Activated CD4-positive, alpha-beta memory T cell treated with anti-CD3 and anti-CD28 coated beads for 36 hours (primary cell): ENCODE data around the gene CD3G. TPM values are rescaled to one million over a fixed set of nuclear protein-coding genes. Genes with fewer than 3 reads are reported as not detected.
"Not testable (repeated sequence)": the region's sequence is repeated elsewhere in the genome, so short reads cannot be mapped to it uniquely, and the experiment has no call there.

Source experiments
- CTCF ChIA-PET: fragments of 350-600 bp; sonication (Branson Sonifier 250); formaldehyde crosslinking; loops from one replicate; lab custom pipeline; 2021; ENCODE audit warnings: antibody characterized with exemption, inconsistent platforms; lab: Charles Lee
- POLR2A ChIA-PET: fragments of 350-600 bp; sonication (Branson Sonifier 250); formaldehyde crosslinking; loops from one replicate; lab custom pipeline; 2021; ENCODE audit warnings: antibody characterized with exemption; lab: Charles Lee
- DNase-seq: peaks from one replicate; pipeline ENCODE4 v3.0.0-alpha.2; 2020
- H3K27ac Mint-ChIP-seq: one replicate; pipeline ENCODE4 v1.8.0; 2021; ENCODE audit warnings: mixed read lengths
- H3K27me3 Mint-ChIP-seq: one replicate; pipeline ENCODE4 v1.8.0; 2021; ENCODE audit warnings: mixed read lengths
- H3K36me3 Mint-ChIP-seq: one replicate; pipeline ENCODE4 v1.8.0; 2021; ENCODE audit warnings: mixed read lengths
- H3K4me1 Mint-ChIP-seq: one replicate; pipeline ENCODE4 v1.8.0; 2021; ENCODE audit warnings: low read depth, mixed read lengths
- H3K4me3 Mint-ChIP-seq: one replicate; pipeline ENCODE4 v1.8.0; 2021; ENCODE audit warnings: mild to moderate bottlenecking, mixed read lengths
- H3K9me3 Mint-ChIP-seq: one replicate; pipeline ENCODE4 v1.8.0; 2021; ENCODE audit warnings: mixed read lengths
- intact Hi-C: fragments of 100-400 bp; cut with micrococcal nuclease; formaldehyde crosslinking; loops from one replicate; pipeline ENCODE4 v1.15.1; 2023
- total RNA-seq, 2 experiments: library from RNA; stranded (reverse); gene quantifications; one replicate each; pipeline ENCODE4 v1.2.3, GENCODE V29; 2021

The CD3G gene
- 100 to 1,000 TPM; 137 to 138 TPM for total RNA-seq

- POLR2A ChIA-PET: interaction anchor here (0.6 kb wide), 2 partner anchors 107 to 145 kb away, joined by 3 read pairs; no protein-coding TSS in a partner anchor
- Mint-ChIP-seq H3K27me3 (no peaks in the 10 kb centered on the region), H3K27ac (peak within 1 kb of the TSS; percentile 98), H3K4me3 (peak within 1 kb of the TSS; percentile 82), H3K4me1 (peaks cover 52% of the 10 kb centered on the region), H3K36me3 (peaks cover 47% of the 10 kb centered on the region), H3K9me3 (no peaks in the 10 kb centered on the region)
- intact Hi-C loops: loop anchor here (1.0 to 5.0 kb wide), 7 partner anchors 9 to 197 kb away; partner anchors contain the start of gene UBE4A
- CTCF ChIA-PET: interaction anchor here (0.7 to 5.1 kb wide), 5 partner anchors 9 to 146 kb away, joined by 3 to 34 read pairs (median 16); partner anchors contain the start of gene CD3E
- DNase-seq: peak; percentile 81
These were observed at the start of gene CD3G for GRCh38 chr11:118343981-118344515. CD3G (plus strand) TSS chr11:118344344; CDS start chr11:118344424, 80 bp downstream.

DNA sequence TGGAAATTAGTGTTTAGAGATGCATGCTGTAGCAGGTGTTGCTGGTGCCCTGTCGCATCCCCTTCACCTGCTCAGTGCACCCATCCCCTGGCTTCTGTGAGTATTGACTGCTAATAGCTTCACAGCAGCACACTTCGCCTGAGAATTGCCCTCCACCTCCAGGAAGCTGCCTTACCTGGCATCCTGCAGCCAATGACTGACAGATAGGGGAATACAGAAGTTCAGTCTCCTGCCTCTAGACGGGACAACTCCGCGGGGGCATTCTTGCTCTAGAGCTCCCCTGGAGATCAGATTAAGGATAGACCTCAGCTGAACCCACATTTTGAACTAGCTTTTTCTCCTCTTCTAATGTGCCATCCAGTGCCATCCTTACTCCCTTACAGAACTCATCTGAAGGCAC lies 48.9 kb upstream of the CD3G start:
- peaks cover 20% of the 10 kb centered on the region for H3K4me1 Mint-ChIP-seq
- ChIA-PET CTCF (interaction anchor here (0.6 to 2.5 kb wide), 66 partner anchors 8 to 488 kb away, joined by 3 to 67 read pairs (median 4); partner anchors contain the start of genes CD3D, CD3E, CD3G and JAML), POLR2A (interaction anchor here (1.1 to 1.9 kb wide), 5 partner anchors 10 to 97 kb away, joined by 3 to 11 read pairs (median 4); partner anchors contain the start of genes CD3E and MPZL3)
- peak overlapping the region; percentile 61 for H3K27ac Mint-ChIP-seq
- no peaks in the 10 kb centered on the region for H3K36me3 Mint-ChIP-seq
- no peaks in the 10 kb centered on the region for H3K27me3 Mint-ChIP-seq
- intact Hi-C loops: loop anchor here (5.0 kb wide), 1 partner anchor 192 kb away; no protein-coding TSS in a partner anchor
- no peak overlapping the region for H3K4me3 Mint-ChIP-seq
- DNase-seq: no peak
- H3K9me3 Mint-ChIP-seq: no peaks in the 10 kb centered on the region

DNA sequence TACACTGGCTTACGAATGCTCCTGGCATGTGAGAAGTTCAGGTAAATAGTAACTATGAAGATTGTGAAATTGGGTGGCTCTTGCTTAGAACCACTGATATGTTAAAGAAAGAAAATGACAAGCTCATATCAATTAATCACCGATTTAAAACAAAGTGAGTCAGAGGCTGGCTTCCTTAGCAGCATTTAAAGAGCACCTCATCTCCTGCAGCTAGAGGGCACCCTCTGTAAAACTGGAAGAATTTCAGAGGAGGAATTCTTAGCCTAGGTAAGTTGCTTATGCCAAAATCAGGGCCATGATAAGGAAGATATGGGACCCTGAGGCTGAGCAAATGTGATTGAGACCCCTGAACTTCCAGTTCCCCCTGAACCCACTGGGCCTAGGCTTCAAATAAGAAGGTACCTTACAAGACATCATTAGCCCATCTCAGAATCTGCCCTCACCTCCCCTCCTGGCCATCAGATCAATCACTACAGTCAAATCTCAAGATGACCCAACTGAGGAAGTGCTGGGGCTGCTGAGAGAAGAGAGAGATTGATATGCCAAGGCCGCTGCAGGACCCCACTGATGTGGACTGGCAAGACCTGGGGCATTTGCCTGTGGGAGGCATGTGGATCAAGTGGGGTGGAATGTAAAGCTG lies 48.2 kb upstream of the CD3G start:
- Mint-ChIP-seq H3K36me3 (no peaks in the 10 kb centered on the region), H3K27ac (peak overlapping the region; percentile 61), H3K27me3 (no peaks in the 10 kb centered on the region), H3K9me3 (no peaks in the 10 kb centered on the region), H3K4me1 (peaks cover 17% of the 10 kb centered on the region), H3K4me3 (peak overlapping the region; percentile 22)
- DNase-seq: peak; percentile 63
- intact Hi-C loops: loop anchor here (1.0 to 5.0 kb wide), 2 partner anchors 191 to 270 kb away; no protein-coding TSS in a partner anchor
- CTCF ChIA-PET: interaction anchor here (0.6 to 2.5 kb wide), 67 partner anchors 9 to 489 kb away, joined by 3 to 67 read pairs (median 4); partner anchors contain the start of genes CD3D, CD3E, CD3G and JAML
- POLR2A ChIA-PET: interaction anchor here (1.1 to 1.9 kb wide), 5 partner anchors 9 to 97 kb away, joined by 3 to 11 read pairs (median 4); partner anchors contain the start of genes CD3E and MPZL3

DNA sequence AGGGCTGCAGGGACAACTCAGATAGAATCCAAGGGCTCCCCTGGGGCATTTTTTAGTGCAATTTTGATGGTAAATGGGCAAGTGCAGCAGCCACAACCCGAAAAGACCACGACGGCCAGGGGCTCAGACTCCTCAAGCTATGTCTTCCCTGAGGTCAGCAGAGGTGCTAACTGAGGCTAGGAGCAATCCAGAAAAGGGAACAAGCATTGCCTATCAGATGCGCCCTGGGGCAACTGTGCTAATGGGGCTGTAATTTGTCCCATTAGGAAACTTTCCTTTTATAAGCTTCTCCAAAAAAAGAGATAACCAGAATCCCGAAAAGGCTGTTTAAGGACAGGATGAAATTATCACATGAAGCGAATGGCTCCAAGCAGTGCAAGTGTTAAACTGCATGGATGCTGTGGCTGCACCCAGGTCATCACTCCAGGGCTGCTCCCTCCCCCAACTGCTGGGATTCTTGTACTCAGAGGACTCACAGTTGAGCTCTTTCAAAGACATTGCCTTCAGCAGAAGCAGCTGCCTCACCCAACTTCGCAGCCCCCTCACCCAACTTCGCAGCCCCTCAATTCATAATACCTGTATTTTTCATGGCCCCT lies 42.4 kb upstream of the CD3G start:
- Mint-ChIP-seq H3K36me3 (peaks cover 15% of the 10 kb centered on the region), H3K27ac (peak overlapping the region; percentile 10)

DNA sequence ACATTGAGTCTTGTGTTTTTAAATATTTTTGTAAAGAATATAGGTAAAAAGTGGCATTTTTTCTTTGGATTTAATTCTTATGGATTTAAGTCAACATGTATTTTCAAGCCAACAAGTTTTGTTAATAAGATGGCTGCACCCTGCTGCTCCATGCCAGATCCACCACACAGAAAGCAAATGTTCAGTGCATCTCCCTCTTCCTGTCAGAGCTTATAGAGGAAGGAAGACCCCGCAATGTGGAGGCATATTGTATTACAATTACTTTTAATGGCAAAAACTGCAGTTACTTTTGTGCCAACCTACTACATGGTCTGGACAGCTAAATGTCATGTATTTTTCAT lies 39.9 kb upstream of the CD3G start:
- Mint-ChIP-seq H3K27ac (peak overlapping the region; percentile 100), H3K36me3 (peaks cover 40% of the 10 kb centered on the region), H3K27me3 (no peaks in the 10 kb centered on the region), H3K4me1 (peaks cover 61% of the 10 kb centered on the region), H3K4me3 (peak overlapping the region; percentile 100), H3K9me3 (no peaks in the 10 kb centered on the region)
- CTCF ChIA-PET: interaction anchor here (1.2 to 8.8 kb wide), 7 partner anchors 8 to 106 kb away, joined by 3 to 67 read pairs (median 10); partner anchors contain the start of genes CD3D and CD3G
- intact Hi-C loops: loop anchor here (1.0 to 2.0 kb wide), 3 partner anchors 63 to 694 kb away; partner anchors contain the start of genes CENATAC and KMT2A
- no peak for DNase-seq
- POLR2A ChIA-PET: interaction anchor here (1.0 to 2.6 kb wide), 7 partner anchors 8 to 106 kb away, joined by 3 to 17 read pairs (median 5); no protein-coding TSS in a partner anchor

More for the DNA sequence above, 42.4 kb upstream of the CD3G start:
- peaks cover 36% of the 10 kb centered on the region for H3K4me1 Mint-ChIP-seq
- POLR2A ChIA-PET: no interaction called here
- CTCF ChIA-PET: interaction anchor here (0.6 to 1.8 kb wide), 3 partner anchors 11 to 65 kb away, joined by 3 to 5 read pairs (median 3); no protein-coding TSS in a partner anchor
- H3K27me3 Mint-ChIP-seq: no peaks in the 10 kb centered on the region
- DNase-seq: no peak
- H3K9me3 Mint-ChIP-seq: no peaks in the 10 kb centered on the region
- H3K4me3 Mint-ChIP-seq: no peak overlapping the region
- intact Hi-C loops: no loop called here

DNA sequence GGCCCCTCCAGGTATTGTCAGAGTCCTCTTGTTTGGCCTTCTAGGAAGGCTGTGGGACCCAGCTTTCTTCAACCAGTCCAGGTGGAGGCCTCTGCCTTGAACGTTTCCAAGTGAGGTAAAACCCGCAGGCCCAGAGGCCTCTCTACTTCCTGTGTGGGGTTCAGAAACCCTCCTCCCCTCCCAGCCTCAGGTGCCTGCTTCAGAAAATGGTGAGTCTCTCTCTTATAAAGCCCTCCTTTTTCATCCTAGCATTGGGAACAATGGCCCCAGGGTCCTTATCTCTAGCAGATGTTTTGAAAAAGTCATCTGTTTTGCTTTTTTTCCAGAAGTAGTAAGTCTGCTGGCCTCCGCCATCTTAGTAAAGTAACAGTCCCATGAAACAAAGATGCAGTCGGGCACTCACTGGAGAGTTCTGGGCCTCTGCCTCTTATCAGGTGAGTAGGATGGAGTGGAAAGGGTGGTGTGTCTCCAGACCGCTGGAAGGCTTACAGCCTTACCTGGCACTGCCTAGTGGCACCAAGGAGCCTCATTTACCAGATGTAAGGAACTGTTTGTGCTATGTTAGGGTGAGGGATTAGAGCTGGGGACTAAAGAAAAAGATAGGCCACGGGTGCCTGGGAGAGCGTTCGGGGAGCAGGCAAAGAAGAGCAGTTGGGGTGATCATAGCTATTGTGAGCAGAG lies 39.4 kb upstream of the CD3G start, which contains the start of gene CD3E:
Gene CD3E, plus strand, starts transcription at position 163 of the 681 bp plus-strand sequence. Its CDS starts 223 bp downstream, at position 386.
- H3K36me3 Mint-ChIP-seq: peaks cover 45% of the 10 kb centered on the region
- CTCF ChIA-PET: interaction anchor here (1.2 to 8.8 kb wide), 7 partner anchors 9 to 106 kb away, joined by 3 to 67 read pairs (median 10); partner anchors contain the start of genes CD3D and CD3G
- peak within 1 kb of the TSS; percentile 100 for H3K27ac Mint-ChIP-seq
- H3K4me1 Mint-ChIP-seq: peaks cover 66% of the 10 kb centered on the region
- peak; percentile 84 for DNase-seq
- H3K9me3 Mint-ChIP-seq: no peaks in the 10 kb centered on the region
- peak within 1 kb of the TSS; percentile 100 for H3K4me3 Mint-ChIP-seq
- POLR2A ChIA-PET: interaction anchor here (0.7 to 2.6 kb wide), 12 partner anchors 9 to 268 kb away, joined by 3 to 17 read pairs (median 4); partner anchors contain the start of genes JAML and MPZL3
- H3K27me3 Mint-ChIP-seq: no peaks in the 10 kb centered on the region
- intact Hi-C loops: loop anchor here (1.0 to 2.0 kb wide), 3 partner anchors 64 to 694 kb away; partner anchors contain the start of genes CENATAC and KMT2A

- peak overlapping the region; percentile 100 for H3K4me3 Mint-ChIP-seq
- ChIA-PET CTCF (interaction anchor here (0.6 to 8.8 kb wide), 5 partner anchors 10 to 103 kb away, joined by 3 to 67 read pairs (median 17); partner anchors contain the start of genes CD3D and CD3G), POLR2A (interaction anchor here (0.7 to 2.6 kb wide), 9 partner anchors 10 to 267 kb away, joined by 3 to 17 read pairs (median 5); partner anchors contain the start of genes ARCN1, JAML and MPZL3)
- no peaks in the 10 kb centered on the region for H3K27me3 Mint-ChIP-seq
- peaks cover 74% of the 10 kb centered on the region for H3K4me1 Mint-ChIP-seq
- DNase-seq: peak; percentile 49
- H3K27ac Mint-ChIP-seq: peak overlapping the region; percentile 100
- intact Hi-C loops: loop anchor here (1.0 to 2.0 kb wide), 6 partner anchors 33 to 131 kb away; partner anchors contain the start of genes ATP5MG, CD3G and KMT2A
- H3K9me3 Mint-ChIP-seq: peaks cover 3% of the 10 kb centered on the region
- H3K36me3 Mint-ChIP-seq: peaks cover 52% of the 10 kb centered on the region
These were observed 38.4 kb upstream of the CD3G start for GRCh38 chr11:118305726-118306125.

DNA sequence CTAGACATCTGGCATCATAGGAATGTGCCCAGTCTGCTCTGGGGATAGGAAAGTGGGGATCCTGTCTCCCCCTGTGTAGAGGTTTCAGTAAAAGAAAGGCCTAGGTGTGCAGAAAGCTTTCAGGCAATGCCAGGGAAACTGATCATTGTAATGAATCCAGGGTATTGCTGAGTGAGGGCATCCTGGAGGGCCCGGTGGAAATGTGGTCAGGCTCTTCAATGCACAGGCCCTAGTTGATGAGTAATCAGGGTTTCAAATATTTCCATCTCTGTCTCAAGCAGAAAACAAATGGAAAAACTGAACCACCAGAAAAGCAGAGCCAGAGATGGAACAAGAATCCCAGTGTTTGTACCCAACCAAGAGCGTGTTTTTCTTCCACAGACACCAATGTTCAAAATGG lies 37.6 kb upstream of the CD3G start:
- POLR2A ChIA-PET: interaction anchor here (0.6 to 2.6 kb wide), 5 partner anchors 11 to 468 kb away, joined by 3 to 11 read pairs (median 6); partner anchors contain the start of genes ARCN1 and JAML
- Mint-ChIP-seq H3K36me3 (peaks cover 59% of the 10 kb centered on the region), H3K4me1 (peaks cover 77% of the 10 kb centered on the region)

GRCh38 chr11:118308995-118309528 lies 35.1 kb upstream of the CD3G start:
- Mint-ChIP-seq H3K4me1 (peaks cover 77% of the 10 kb centered on the region), H3K4me3 (peak overlapping the region; percentile 33), H3K27ac (peak overlapping the region; percentile 100), H3K36me3 (peaks cover 79% of the 10 kb centered on the region)
- intact Hi-C loops, H3K9me3 Mint-ChIP-seq, H3K27me3 Mint-ChIP-seq: not testable (repeated sequence)
- POLR2A ChIA-PET: interaction anchor here (0.9 to 1.6 kb wide), 6 partner anchors 48 to 130 kb away, joined by 3 to 7 read pairs (median 3); no protein-coding TSS in a partner anchor
- peak; percentile 54 for DNase-seq
- CTCF ChIA-PET: interaction anchor here (0.7 to 8.8 kb wide), 8 partner anchors 13 to 138 kb away, joined by 3 to 67 read pairs (median 4); no protein-coding TSS in a partner anchor

More for the DNA sequence above, 37.6 kb upstream of the CD3G start:
- intact Hi-C loops: loop anchor here (1.0 to 2.0 kb wide), 4 partner anchors 32 to 94 kb away; partner anchors contain the start of genes ATP5MG and CD3G
- CTCF ChIA-PET: interaction anchor here (0.6 to 8.8 kb wide), 4 partner anchors 11 to 108 kb away, joined by 3 to 67 read pairs (median 10); no protein-coding TSS in a partner anchor
- DNase-seq: peak; percentile 78
- Mint-ChIP-seq H3K4me3 (peak overlapping the region; percentile 100), H3K27me3 (no peaks in the 10 kb centered on the region), H3K27ac (peak overlapping the region; percentile 100), H3K9me3 (peaks cover 3% of the 10 kb centered on the region)

- POLR2A ChIA-PET: no interaction called here
These were observed 33.9 kb upstream of the CD3G start for GRCh38 chr11:118310271-118310670.

More at GRCh38 chr11:118310271-118310670, 33.9 kb upstream of the CD3G start:
- intact Hi-C loops: no loop called here
- CTCF ChIA-PET: interaction anchor here (1.2 to 8.8 kb wide), 3 partner anchors 15 to 49 kb away, joined by 3 to 67 read pairs (median 5); no protein-coding TSS in a partner anchor
- H3K4me3 Mint-ChIP-seq: no peak overlapping the region
- H3K27ac Mint-ChIP-seq: peak overlapping the region; percentile 79
- H3K4me1 Mint-ChIP-seq: peaks cover 82% of the 10 kb centered on the region
- peaks cover 3% of the 10 kb centered on the region for H3K9me3 Mint-ChIP-seq
- DNase-seq: no peak
- H3K36me3 Mint-ChIP-seq: peaks cover 83% of the 10 kb centered on the region
- H3K27me3 Mint-ChIP-seq: no peaks in the 10 kb centered on the region
